Activated naive CD8-positive, alpha-beta T cell treated with anti-CD3 and anti-CD28 coated beads for 36 hours (primary cell): Measurements from ENCODE around the gene LYRM7. TPM values are rescaled to one million over a fixed set of nuclear protein-coding genes. Genes with fewer than 3 reads are reported as not detected.
"Not testable (repeated sequence)": the region's sequence is repeated elsewhere in the genome, so short reads cannot be mapped to it uniquely, and the experiment has no call there.

Experiments used
- DNase-seq: peaks from one replicate; pipeline ENCODE4 v3.0.0; 2021
- H3K27ac Mint-ChIP-seq: one replicate; pipeline ENCODE4 v1.8.0; 2022; ENCODE audit warnings: mild to moderate bottlenecking, moderate library complexity, mixed read lengths
- H3K27me3 Mint-ChIP-seq: one replicate; pipeline ENCODE4 v1.8.0; 2022; ENCODE audit warnings: mild to moderate bottlenecking, mixed read lengths
- H3K36me3 Mint-ChIP-seq: one replicate; pipeline ENCODE4 v1.8.0; 2021; ENCODE audit warnings: mild to moderate bottlenecking, mixed read lengths
- H3K4me1 Mint-ChIP-seq: one replicate; pipeline ENCODE4 v1.8.0; 2021; ENCODE audit warnings: mixed read lengths
- H3K4me3 Mint-ChIP-seq: one replicate; pipeline ENCODE4 v1.8.0; 2022; ENCODE audit warnings: mild to moderate bottlenecking, moderate library complexity, mixed read lengths
- H3K9me3 Mint-ChIP-seq: one replicate; pipeline ENCODE4 v1.8.0; 2022; ENCODE audit warnings: mixed read lengths
- total RNA-seq, 2 experiments: library from RNA; stranded (reverse); gene quantifications; one replicate each; pipeline ENCODE4 v1.2.3, GENCODE V29; 2021

Gene LYRM7
- total RNA-seq, 2 experiments from 2014 or later, result 26.2 to 28.5 TPM

DNA sequence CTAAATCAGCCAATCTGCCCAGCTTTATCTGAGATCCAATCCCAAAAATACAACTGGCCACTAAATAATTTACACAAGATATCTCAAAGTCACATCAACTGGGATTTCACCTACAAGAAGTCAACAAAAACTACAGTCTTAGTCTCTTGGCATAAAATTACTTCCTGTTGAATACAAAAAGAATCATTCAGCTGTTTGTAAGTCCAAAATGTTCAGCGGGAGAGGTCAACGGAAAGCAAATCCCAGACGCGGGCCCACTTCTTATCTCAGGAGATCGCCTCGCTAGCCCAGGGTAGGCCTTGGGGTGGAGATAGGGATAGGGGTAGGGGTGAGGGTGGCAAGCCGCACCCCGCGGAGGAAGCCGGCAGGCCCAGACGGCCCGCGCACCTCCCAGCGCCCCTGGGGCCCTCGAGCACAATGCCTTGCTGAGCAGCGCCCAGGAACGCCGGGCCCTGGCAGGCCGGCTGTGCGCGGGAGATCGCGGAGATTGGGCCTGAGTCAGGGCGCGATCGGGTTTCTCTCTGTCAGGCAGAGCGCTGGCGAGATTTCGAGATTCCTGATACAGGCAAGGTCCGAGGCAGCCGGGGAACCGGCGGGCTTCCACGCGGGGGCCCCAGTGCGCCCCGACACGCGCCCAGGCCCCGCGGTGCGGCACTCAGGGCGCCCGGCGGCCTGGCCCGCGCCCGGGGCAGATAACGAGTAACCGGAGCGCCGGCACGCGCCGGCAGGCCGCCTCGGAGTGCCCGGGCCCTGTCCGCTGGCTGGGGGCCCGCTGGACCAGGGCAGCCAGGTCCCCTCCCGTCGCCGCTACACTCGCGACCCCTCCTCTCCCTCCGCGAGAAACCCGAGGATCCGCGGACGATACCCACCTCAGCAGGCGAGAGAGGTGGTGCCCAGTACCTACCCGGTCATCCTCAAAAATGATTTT is 6.3 kb upstream of the LYRM7 start:
- H3K4me3 Mint-ChIP-seq, result peak overlapping the region; percentile 96
- H3K9me3 Mint-ChIP-seq, result no peaks in the 10 kb centered on the region
- H3K27me3 Mint-ChIP-seq, result no peaks in the 10 kb centered on the region
- peaks cover 42% of the 10 kb centered on the region for H3K4me1 Mint-ChIP-seq
- DNase-seq, result peak; percentile 74
- peak overlapping the region; percentile 99 for H3K27ac Mint-ChIP-seq
- peaks cover 43% of the 10 kb centered on the region for H3K36me3 Mint-ChIP-seq

DNA sequence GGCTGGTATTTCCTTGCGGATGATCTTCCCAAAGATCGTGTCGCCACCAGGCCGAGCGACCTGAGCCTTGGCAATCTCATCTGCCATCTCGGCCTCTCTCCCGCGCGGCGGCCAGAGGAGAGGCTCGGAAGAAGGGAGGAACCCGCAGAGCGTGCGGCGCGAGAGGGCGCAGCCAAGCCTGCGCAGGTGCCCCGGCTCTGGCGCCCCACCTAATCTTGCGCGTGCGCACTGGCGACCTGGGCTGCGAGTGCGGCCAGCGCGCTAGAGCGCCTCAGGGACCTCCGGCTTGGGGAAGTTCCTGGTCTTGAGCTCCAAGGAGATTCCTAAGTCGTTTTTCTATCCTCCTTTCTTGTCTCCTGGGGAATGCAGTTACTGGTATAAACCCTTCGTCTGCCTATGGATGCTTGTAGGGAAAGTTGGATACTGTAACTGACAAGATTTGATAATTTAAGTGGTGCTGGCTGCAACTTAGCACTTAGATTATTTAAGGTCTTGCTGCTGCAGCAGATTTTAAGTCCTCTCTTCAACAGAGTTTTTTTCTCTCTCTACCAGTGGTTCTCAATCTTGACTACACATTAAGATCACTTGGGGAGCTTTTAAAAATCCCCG is 5.5 kb upstream of the LYRM7 start, which contains the start of gene HINT1:
Gene HINT1 (minus strand): TSS at position 138 of the 609 bp plus-strand sequence. CDS start 51 bp downstream, at position 87.
- H3K4me1 Mint-ChIP-seq, result peaks cover 39% of the 10 kb centered on the region
- DNase-seq, result peak; percentile 96
- H3K4me3 Mint-ChIP-seq, result peak within 1 kb of the TSS; percentile 96
- H3K36me3 Mint-ChIP-seq, result peaks cover 36% of the 10 kb centered on the region
- H3K9me3 Mint-ChIP-seq, result no peaks in the 10 kb centered on the region
- H3K27ac Mint-ChIP-seq, result peak within 1 kb of the TSS; percentile 99
- no peaks in the 10 kb centered on the region for H3K27me3 Mint-ChIP-seq

- Mint-ChIP-seq H3K27me3 (no peaks in the 10 kb centered on the region), H3K4me3 (no peak overlapping the region), H3K4me1 (peaks cover 28% of the 10 kb centered on the region), H3K27ac (no peak overlapping the region), H3K36me3 (peaks cover 16% of the 10 kb centered on the region), H3K9me3 (no peaks in the 10 kb centered on the region)
- no peak for DNase-seq
Measured at GRCh38 chr5:131167615-131168014, 3.1 kb upstream of the LYRM7 start.

GRCh38 chr5:131169810-131170539 is 769 bp upstream of the LYRM7 start:
- Mint-ChIP-seq H3K9me3 (no peaks in the 10 kb centered on the region), H3K27ac (peak overlapping the region; percentile 95), H3K27me3 (no peaks in the 10 kb centered on the region), H3K4me3 (peak overlapping the region; percentile 99), H3K36me3 (peaks cover 12% of the 10 kb centered on the region), H3K4me1 (peaks cover 36% of the 10 kb centered on the region)
- DNase-seq, result no peak

- peak overlapping the region; percentile 95 for H3K27ac Mint-ChIP-seq
- peaks cover 16% of the 10 kb centered on the region for H3K36me3 Mint-ChIP-seq
- H3K4me1 Mint-ChIP-seq, result peaks cover 29% of the 10 kb centered on the region
- H3K27me3 Mint-ChIP-seq, result no peaks in the 10 kb centered on the region
- no peaks in the 10 kb centered on the region for H3K9me3 Mint-ChIP-seq
- H3K4me3 Mint-ChIP-seq, result peak overlapping the region; percentile 99
- DNase-seq, result peak; percentile 29
Measured at GRCh38 chr5:131171276-131171810, 599 bp downstream of the LYRM7 start.

GRCh38 chr5:131180407-131180806 is 9.7 kb downstream of the LYRM7 start:
- Mint-ChIP-seq H3K4me3 (no peak overlapping the region), H3K27ac (no peak overlapping the region), H3K9me3 (no peaks in the 10 kb centered on the region), H3K4me1 (peaks cover 21% of the 10 kb centered on the region), H3K36me3 (peaks cover 15% of the 10 kb centered on the region), H3K27me3 (no peaks in the 10 kb centered on the region)
- DNase-seq, result no peak

DNA sequence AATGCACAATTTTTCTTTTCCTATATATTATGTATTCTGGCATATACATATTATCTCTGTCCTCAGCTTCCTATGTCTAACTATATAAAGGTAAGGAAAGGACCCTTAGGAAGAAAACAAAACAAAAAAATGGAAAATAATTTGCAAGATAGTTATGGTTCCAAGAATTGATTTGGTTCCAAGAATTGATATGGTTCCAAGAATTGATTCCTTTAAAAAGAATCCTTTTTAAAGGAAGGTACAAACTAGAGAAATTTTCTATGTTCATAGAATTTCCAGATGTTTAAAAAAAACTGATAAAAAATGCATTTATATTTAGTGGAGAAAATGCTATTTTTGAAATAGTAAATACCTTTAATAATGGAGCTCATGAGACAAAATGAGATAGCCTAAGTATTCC is 12.1 kb downstream of the LYRM7 start:
- H3K36me3 Mint-ChIP-seq, result peaks cover 18% of the 10 kb centered on the region
- no peak overlapping the region for H3K4me3 Mint-ChIP-seq
- H3K9me3 Mint-ChIP-seq, result no peaks in the 10 kb centered on the region
- no peaks in the 10 kb centered on the region for H3K27me3 Mint-ChIP-seq
- DNase-seq, result no peak
- no peak overlapping the region for H3K27ac Mint-ChIP-seq
- H3K4me1 Mint-ChIP-seq, result peaks cover 14% of the 10 kb centered on the region

DNA sequence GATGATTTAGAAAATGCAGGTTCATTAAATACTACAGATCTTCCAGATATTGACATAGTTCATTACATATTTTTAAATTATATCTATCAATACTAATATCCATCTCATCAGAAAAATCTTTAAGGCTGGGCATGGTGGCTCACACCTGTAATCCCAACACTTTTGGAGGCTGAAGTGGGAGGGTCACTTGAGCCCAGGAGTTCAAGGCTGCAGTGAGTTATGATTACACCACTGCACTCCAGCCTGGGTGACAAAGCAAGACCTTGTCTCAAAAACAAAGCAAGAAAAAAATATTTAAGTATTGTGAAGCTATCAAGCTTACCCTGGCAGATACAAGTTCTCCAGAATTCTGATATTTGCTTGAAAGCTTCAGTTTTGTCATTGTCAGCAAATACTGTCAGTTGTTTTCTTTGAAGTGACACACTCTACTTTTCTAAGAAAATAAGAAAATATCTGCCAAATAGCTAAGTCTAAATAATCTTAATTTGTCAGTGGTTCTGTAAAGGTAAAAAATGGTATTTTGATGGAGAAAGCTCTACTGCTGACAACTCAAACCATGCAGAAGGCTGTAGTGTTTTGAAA is 14.9 kb downstream of the LYRM7 start:
- H3K36me3 Mint-ChIP-seq, result peaks cover 28% of the 10 kb centered on the region
- no peaks in the 10 kb centered on the region for H3K9me3 Mint-ChIP-seq
- H3K27me3 Mint-ChIP-seq, result no peaks in the 10 kb centered on the region
- peaks cover 12% of the 10 kb centered on the region for H3K4me1 Mint-ChIP-seq
- H3K4me3 Mint-ChIP-seq, result no peak overlapping the region
- H3K27ac Mint-ChIP-seq, result no peak overlapping the region
- DNase-seq, result no peak

GRCh38 chr5:131186561-131187256 is 16.0 kb downstream of the LYRM7 start:
- Mint-ChIP-seq H3K4me3 (no peak overlapping the region), H3K36me3 (peaks cover 28% of the 10 kb centered on the region), H3K27me3 (no peaks in the 10 kb centered on the region), H3K4me1 (peaks cover 17% of the 10 kb centered on the region), H3K9me3 (no peaks in the 10 kb centered on the region), H3K27ac (no peak overlapping the region)
- no peak for DNase-seq

DNA sequence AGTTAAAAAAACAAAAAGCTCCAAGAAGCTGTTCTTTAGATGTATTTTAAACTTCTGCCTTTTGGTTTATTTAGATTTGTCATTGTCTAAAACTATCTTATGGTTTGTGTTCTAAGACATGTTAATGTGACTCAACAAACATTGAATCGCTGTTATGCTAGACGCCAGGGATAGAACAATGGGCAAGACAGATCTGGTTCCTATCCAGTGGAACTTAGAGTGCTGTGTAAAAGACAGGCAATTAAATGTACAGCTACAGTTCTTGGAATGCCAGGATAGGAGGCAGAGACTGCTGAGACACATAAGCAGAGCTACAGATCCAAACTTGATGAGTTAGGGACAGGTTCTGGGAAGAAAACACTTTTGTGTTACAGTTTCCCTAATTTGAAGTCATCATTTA is 22.4 kb downstream of the LYRM7 start:
- Mint-ChIP-seq H3K4me1 (peaks cover 23% of the 10 kb centered on the region), H3K27ac (no peak overlapping the region), H3K9me3 (no peaks in the 10 kb centered on the region), H3K36me3 (peaks cover 17% of the 10 kb centered on the region), H3K27me3 (no peaks in the 10 kb centered on the region), H3K4me3 (no peak overlapping the region)
- DNase-seq, result no peak

- DNase-seq, H3K4me3 Mint-ChIP-seq, H3K27ac Mint-ChIP-seq, H3K9me3 Mint-ChIP-seq, H3K27me3 Mint-ChIP-seq: not testable (repeated sequence)
- Mint-ChIP-seq H3K36me3 (peaks cover 13% of the 10 kb centered on the region), H3K4me1 (peaks cover 21% of the 10 kb centered on the region)
Measured at GRCh38 chr5:131193897-131194296, 23.2 kb downstream of the LYRM7 start.

- Mint-ChIP-seq H3K27ac (no peak overlapping the region), H3K4me3 (no peak overlapping the region), H3K9me3 (no peaks in the 10 kb centered on the region), H3K27me3 (no peaks in the 10 kb centered on the region), H3K36me3 (peaks cover 6% of the 10 kb centered on the region), H3K4me1 (peaks cover 21% of the 10 kb centered on the region)
- DNase-seq, result no peak
Measured at GRCh38 chr5:131194725-131195124, 24.0 kb downstream of the LYRM7 start.

DNA sequence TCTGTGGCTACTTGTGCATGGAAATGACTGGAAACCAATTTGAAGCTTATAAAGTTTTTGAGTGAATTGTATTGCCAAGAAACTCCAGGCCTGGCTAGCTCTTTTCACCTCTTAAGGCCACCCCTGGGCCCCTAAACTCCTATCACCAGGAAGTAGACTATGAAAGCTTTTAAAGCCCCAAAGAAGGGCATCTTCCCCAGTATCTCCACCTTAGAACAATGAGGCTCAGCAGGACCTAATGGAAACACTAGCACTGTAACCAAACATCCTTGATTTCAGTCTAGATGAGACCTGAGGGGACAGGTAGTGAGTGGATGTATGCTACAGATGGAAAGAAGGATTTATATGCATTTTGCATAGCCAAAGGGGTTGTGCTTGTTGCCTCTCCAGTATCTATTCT is 25.0 kb downstream of the LYRM7 start:
- Mint-ChIP-seq H3K9me3 (no peaks in the 10 kb centered on the region), H3K4me3 (no peak overlapping the region), H3K4me1 (peaks cover 21% of the 10 kb centered on the region)

GRCh38 chr5:131196331-131196730 is 25.6 kb downstream of the LYRM7 start:
- peaks cover 19% of the 10 kb centered on the region for H3K4me1 Mint-ChIP-seq
- no peaks in the 10 kb centered on the region for H3K9me3 Mint-ChIP-seq
- no peak overlapping the region for H3K4me3 Mint-ChIP-seq
- H3K27me3 Mint-ChIP-seq, result no peaks in the 10 kb centered on the region
- peaks cover 6% of the 10 kb centered on the region for H3K36me3 Mint-ChIP-seq
- H3K27ac Mint-ChIP-seq, result no peak overlapping the region
- DNase-seq, result no peak

More for the DNA sequence above, 25.0 kb downstream of the LYRM7 start:
- H3K36me3 Mint-ChIP-seq, result peaks cover 6% of the 10 kb centered on the region
- H3K27ac Mint-ChIP-seq, result no peak overlapping the region
- DNase-seq, result no peak
- H3K27me3 Mint-ChIP-seq, result no peaks in the 10 kb centered on the region
